ENCODE data around the gene SYCP2L. TPM values are rescaled to one million over a fixed set of nuclear protein-coding genes. Genes with fewer than 3 reads are reported as not detected.
A peak's percentile ranks its signal among the peaks of the same experiment; 100 is the strongest.
"Not testable (repeated sequence)": the region's sequence is repeated elsewhere in the genome, so short reads cannot be mapped to it uniquely, and the experiment has no call there.

The SYCP2L gene
- polyA plus RNA-seq, 4 donors: 3.8 to 6.9 (median 4.4) TPM

GRCh38 chr6:10951675-10952282 lies 64.9 kb downstream of the SYCP2L start:
- peak in 2 of 4 donors; percentile 22 for DNase-seq (ENCODE audit: low read depth in 4 of 4, low spot score in 3 of 4)

- DNase-seq (ENCODE audit: low read depth in 4 of 4, low spot score in 3 of 4): peak; percentile 19 to 59 (median 50)
Observed at GRCh38 chr6:10954590-10955010, 67.7 kb downstream of the SYCP2L start.

DNA sequence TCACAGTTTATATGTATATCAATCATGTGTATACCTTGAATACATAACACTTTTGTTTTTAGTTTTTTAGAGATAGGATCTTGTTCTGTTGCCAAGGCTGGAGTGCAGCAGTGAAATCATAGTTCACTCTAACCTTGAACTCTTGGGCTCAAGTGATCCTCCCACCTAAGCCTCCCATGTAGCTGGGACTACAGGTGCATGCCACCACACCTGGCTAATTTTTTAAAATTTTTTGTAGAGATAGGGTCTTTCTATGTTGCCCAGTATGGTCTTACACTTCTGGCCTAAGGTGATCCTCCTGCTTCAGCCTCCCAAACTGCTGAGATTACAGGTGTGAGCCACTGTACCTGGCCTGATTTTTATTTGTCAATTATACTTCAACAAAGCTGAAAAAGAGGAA lies 69.9 kb downstream of the SYCP2L start:
- no peak for DNase-seq (ENCODE audit: low read depth in 4 of 4, low spot score in 3 of 4)

DNA sequence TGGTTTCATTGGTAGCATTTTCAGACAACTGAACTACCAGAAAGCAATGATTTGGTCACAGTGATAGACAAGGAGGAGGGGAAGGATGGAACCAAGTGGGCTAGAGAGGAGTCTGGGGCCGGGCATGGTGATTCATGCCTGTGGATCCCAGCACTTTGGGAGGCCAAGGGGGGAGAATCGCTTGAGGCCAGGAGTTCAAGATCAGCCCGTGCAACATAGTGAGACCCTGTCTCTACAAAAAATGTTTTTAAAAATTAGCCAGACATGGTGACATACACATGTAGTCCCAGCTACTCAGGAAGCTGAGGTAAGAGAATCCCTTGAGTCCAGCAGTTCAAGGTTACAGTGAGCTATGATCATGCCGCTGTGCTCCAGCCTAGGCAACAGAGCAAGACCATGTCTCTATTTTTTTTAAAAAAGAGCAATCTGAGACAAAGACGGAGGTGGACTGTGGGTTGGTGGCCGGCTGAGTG lies 70.6 kb downstream of the SYCP2L start:
- DNase-seq (ENCODE audit: low read depth in 4 of 4, low spot score in 3 of 4): no peak

DNA sequence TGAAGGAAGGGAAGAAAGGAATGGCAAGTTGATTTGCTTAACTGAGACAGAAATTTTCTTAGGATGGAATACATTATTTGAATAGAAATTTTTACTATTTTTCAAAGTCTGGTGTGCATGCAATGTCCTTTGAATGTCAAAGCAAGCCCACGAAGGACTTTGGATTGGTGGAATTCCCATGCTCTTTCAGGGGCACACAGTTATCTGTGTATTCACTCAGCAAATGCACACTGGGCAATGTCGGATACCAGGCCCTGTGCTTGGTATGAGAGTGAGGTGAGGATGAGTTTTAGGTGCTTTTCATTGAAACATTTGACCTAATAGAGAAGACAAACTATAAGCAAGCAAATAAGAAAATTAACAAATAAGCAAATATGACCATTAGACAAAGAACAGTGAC lies 73.3 kb downstream of the SYCP2L start:
- DNase-seq (ENCODE audit: low read depth in 4 of 4, low spot score in 3 of 4): no peak

DNA sequence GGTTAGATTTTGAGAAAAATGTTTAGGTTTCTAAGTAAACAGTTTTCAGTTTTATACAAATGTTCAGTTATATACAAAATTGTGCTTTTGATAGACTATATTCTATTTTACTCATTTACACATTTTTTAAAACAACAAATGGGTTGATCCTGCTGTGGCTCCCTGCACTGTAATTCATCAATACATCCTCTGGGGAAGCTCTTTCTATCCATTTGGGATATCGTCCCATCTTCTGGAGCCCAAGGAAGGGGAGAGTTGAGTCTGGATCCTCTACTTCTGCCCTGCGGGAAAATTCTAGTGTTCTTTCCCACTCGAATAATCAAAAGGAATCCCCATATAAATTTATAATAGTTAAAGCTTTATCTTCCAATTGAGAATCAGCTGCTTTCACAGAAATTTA lies 75.0 kb downstream of the SYCP2L start:
- DNase-seq (ENCODE audit: low read depth in 4 of 4, low spot score in 3 of 4): no peak

- no peak for DNase-seq (ENCODE audit: low read depth in 4 of 4, low spot score in 3 of 4)
Observed at GRCh38 chr6:10962673-10963072, 75.8 kb downstream of the SYCP2L start.

DNA sequence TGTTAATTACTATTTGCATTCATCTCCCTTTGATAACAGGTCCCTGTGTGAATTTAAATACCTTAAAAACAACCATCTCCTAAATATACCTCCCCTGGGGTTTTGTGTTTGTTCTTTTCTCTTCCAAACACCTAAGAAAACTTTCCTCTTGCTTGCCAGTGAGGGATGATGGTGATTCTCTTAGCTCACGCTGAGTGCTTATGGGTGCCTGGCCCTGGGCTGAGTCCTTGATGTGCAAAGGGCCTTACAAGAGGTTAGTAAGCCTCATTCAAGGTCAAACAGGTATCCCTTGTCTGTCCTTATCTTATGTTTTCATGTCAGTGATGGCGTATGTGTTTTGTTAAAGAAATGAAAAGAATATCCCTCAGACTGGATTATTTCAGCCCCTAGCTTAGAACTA lies 76.3 kb downstream of the SYCP2L start:
- no peak for DNase-seq (ENCODE audit: low read depth in 4 of 4, low spot score in 3 of 4)

GRCh38 chr6:10964684-10965083 lies 77.8 kb downstream of the SYCP2L start:
- DNase-seq (ENCODE audit: low read depth in 4 of 4, low spot score in 3 of 4): no peak

- no peak for DNase-seq (ENCODE audit: low read depth in 4 of 4, low spot score in 3 of 4)
Observed at GRCh38 chr6:10968776-10969175, 81.9 kb downstream of the SYCP2L start.

DNA sequence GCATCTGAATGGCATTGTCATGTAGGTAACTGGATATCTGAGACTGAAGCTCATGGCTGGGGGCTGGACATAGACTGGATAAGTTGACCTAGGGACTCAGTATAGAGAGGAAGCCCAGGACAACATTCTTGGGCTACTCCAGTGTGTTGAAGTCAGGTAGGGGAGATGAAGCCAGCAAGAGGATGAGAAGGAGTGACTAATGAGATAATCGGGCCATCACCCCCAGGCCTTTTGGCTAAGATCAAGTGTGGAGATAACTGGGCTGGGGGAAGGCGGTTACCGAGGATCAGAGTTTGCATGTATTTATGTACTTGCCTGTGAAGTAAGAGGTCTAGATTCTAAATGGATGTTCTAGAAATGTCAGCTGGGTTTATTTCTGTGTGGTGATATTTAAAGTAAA lies 83.9 kb downstream of the SYCP2L start:
- DNase-seq (ENCODE audit: low read depth in 4 of 4, low spot score in 3 of 4): no peak

DNA sequence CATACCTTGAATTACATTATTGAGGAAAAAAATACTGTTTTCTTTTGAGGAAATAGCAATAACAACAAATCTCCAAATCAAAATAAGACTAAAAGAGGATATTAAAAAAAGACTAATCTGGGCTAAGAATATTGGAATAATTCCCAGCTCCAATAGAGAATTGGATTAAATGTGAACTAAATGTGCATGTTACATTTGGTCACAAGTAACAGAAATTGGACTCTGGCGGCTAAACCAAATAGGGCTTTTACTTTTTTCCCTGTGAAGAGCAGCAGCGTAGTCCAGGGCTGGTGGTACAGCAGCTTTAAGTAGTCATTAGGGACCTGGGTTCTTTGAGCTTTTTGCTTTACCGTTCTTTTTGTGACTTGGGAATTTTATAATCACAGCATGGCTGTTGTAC lies 85.3 kb downstream of the SYCP2L start:
- DNase-seq (ENCODE audit: low read depth in 4 of 4, low spot score in 3 of 4): no peak

DNA sequence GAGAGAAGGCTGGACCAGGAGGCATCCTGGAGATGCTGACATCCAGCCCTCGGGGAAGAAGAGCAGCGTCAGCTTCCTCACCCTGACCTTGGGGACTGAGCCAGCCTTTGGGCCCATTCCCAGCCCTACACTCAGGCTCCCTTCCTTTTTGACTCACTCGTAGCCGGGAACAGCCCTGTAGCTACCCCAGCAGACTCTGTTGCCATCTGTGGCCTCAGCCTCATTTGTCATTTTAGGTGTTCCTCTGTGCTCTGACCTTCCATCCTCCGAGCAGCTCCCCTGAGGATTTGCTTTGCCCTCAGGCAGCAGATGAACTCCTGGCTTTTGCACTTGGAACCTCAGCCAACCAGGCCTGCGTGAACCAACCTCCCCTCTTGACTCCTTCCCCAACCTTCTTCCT lies 89.7 kb downstream of the SYCP2L start:
- no peak for DNase-seq (ENCODE audit: low read depth in 4 of 4, low spot score in 3 of 4)

GRCh38 chr6:10977231-10977968 lies 90.5 kb downstream of the SYCP2L start:
- no peak for DNase-seq (ENCODE audit: low read depth in 4 of 4, low spot score in 3 of 4)

DNA sequence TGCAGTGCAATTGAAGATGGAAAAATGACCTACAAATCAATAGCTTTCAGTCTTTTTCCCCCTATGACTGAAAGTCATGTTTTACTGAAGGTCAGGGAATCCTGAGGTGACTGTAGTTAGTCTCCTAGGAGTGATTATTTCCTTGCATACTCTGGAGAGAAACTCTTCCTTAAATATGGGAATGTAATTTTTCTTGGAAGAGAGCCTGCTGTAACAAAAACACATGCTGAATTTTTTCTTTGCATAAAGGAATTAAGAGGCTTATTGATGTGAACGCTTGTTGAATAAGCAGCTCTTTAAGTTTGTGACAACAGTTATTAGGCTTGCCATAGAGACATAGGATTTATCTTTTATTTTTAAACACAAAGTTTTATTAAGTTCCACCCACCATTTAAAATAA lies 92.8 kb downstream of the SYCP2L start:
- no peak for DNase-seq (ENCODE audit: low read depth in 4 of 4, low spot score in 3 of 4)

DNA sequence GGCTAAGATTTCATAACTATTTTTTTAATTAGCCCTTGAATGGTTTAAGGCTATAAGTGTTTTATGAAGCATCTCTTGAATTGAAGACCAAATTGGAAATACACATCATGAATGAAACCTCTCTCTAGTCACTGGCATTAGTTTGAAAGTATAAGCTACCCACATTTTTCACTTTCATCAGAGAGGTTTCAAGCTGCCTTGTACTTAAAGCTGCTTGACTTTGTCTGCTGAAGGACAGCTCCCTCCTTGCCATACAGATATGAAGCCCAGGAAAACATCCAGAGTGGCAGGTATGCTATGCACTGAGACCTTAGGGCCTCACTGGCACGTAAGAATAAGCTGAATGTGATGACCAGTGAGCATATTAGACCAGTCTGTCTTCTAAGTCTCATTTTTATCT lies 94.6 kb downstream of the SYCP2L start:
- no peak for DNase-seq (ENCODE audit: low read depth in 4 of 4, low spot score in 3 of 4)

DNA sequence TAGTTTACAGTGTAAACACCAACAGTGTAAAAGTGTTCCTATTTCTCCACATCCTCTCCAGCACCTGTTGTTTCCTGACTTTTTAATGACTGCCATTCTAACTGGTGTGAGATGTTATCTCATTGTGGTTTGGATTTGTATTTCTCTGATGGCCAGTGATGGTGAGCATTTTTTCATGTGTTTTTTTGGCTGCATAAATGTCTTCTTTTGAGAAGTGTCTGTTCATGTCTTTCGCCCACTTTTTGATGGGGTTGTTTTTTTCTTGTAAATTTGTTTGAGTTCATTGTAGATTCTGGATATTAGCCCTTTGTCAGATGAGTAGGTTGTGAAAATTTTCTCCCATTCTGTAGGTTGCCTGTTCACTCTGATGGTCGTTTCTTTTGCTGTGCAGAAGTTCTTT lies 98.1 kb downstream of the SYCP2L start:
- DNase-seq (ENCODE audit: low read depth in 4 of 4, low spot score in 3 of 4): not testable (repeated sequence)

GRCh38 chr6:10989587-10989986 lies 102.7 kb downstream of the SYCP2L start:
- DNase-seq (ENCODE audit: low read depth in 4 of 4, low spot score in 3 of 4): no peak

DNA sequence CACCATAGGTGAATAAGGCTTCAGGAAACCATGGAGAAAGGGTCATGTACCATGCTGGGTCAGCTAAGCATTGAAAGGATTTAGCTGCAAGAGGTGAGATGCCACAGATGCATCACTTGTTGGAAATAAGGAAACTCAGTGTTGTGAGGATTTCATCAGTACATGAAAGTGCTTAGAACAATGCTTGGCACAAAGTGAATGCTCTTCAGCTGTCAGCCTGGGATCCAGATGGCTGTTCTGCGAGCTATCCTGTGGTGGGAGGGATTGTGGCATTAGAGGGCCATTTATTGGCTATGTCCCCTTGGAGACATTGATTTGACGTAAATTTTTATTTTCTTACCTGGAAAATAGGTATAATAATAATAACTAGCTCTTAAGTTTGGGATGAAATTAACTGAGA lies 104.3 kb downstream of the SYCP2L start:
- DNase-seq (ENCODE audit: low read depth in 4 of 4, low spot score in 3 of 4): no peak

DNA sequence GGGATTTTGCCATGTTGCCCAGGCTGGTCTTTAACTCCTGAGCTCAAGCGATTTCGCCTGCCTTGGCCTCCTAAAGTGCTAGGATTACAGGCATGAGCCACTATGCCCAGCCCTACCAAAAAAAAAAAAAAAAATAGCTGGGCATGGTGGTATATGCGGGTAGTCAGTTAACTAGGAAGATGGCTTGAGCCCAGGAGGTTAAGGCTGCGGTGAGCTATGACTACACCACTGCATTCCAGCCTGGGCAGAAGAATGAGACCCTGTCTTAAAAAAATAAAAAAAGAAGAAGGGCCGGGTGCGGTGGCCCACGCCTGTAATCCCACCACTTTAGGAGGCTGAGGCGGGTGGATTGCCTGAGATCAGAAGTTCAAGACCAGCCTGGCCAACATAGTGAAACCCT lies 107.0 kb downstream of the SYCP2L start:
- no peak for DNase-seq (ENCODE audit: low read depth in 4 of 4, low spot score in 3 of 4)

GRCh38 chr6:10995114-10995707 lies 108.4 kb downstream of the SYCP2L start:
- DNase-seq (ENCODE audit: low read depth in 4 of 4, low spot score in 3 of 4): no peak

DNA sequence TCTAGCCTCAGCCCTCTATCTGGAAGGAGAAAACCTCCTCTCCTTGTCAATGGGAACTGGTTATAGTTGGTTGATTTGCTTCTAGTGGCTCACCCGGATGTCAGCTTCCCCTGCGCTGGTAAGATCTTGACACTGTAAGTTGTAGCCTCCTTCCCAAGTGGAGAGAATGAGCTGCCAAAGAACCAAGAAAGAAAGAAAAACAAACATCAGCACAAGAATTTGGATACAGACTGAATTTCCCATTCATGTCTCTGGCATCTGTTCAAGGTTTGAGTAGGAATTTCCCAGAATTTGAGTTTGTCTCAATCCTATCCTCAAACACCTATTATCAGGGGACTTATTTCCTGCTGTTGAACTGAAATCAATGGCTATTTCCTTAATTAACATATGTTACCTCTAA lies 113.1 kb downstream of the SYCP2L start:
- DNase-seq (ENCODE audit: low read depth in 4 of 4, low spot score in 3 of 4): no peak

All from left renal pelvis (tissue), 4 donors.